PC-9 (cell line): ENCODE measurements around the gene C10orf62. TPM values are rescaled to one million over a fixed set of nuclear protein-coding genes. Genes with fewer than 3 reads are reported as not detected.

Experiments
- BruUV-seq: library from RNA; stranded (reverse); fragments of 400-500 nt; replicated peaks from 2 replicates; lab custom pipeline; 2021; lab: Mats Ljungman, UMichigan
- CTCF ChIA-PET: fragments of 300-600 bp; sonication (Branson Sonifier 250); formaldehyde crosslinking; loops from one replicate; lab custom pipeline; 2022; ENCODE audit warnings: antibody characterized with exemption; lab: Charles Lee
- POLR2A ChIA-PET: fragments of 300-600 bp; sonication (Branson Sonifier 250); formaldehyde crosslinking; loops from one replicate; lab custom pipeline; 2022; ENCODE audit warnings: antibody characterized with exemption; ENCODE audit not compliant: unreplicated experiment; lab: Charles Lee
- DNase-seq, 2 experiments: peaks; one replicate each; pipeline versions ENCODE4 v3.0.0 to v3.0.0-alpha.2; 2015 to 2022; ENCODE audit warnings: mixed read lengths in 1 of 2
- H2AFZ ChIP-seq: fragments of 200-600 bp; sonication (generic); 2 replicates; pipeline ENCODE4 v1.8.1; 2017; ENCODE audit warnings: antibody characterized with exemption
- H3F3A ChIP-seq: fragments of 200-600 bp; sonication (generic); 2 replicates; pipeline ENCODE4 v1.8.1; 2017; ENCODE audit warnings: antibody characterized with exemption, mild to moderate bottlenecking, low read depth; ENCODE audit not compliant: insufficient read depth
- H3K27ac ChIP-seq: fragments of 200-600 bp; sonication (generic); 2 replicates; pipeline ENCODE4 v1.6.1; 2016; ENCODE audit warnings: mixed run types
- H3K27me3 ChIP-seq: fragments of 200-600 bp; sonication (generic); 2 replicates; pipeline ENCODE4 v1.6.1; 2016; ENCODE audit warnings: low read depth, mixed run types; ENCODE audit not compliant: insufficient read depth
- H3K36me3 ChIP-seq: fragments of 200-600 bp; sonication (generic); 2 replicates; pipeline ENCODE4 v1.6.1; 2016; ENCODE audit warnings: low read depth, mixed run types
- H3K4me1 ChIP-seq: fragments of 200-600 bp; sonication (generic); replicated peaks from 2 replicates; pipeline ENCODE4 v1.6.1; 2016; ENCODE audit warnings: mixed run types; ENCODE audit not compliant: insufficient read depth
- H3K4me2 ChIP-seq: fragments of 200-600 bp; sonication (generic); 2 replicates; pipeline ENCODE4 v1.6.1; 2017; ENCODE audit warnings: mixed run types
- H3K4me3 ChIP-seq: fragments of 200-600 bp; sonication (generic); 2 replicates; pipeline ENCODE4 v1.6.1; 2016; ENCODE audit warnings: mixed run types
- H3K79me2 ChIP-seq: fragments of 200-600 bp; sonication (generic); 2 replicates; pipeline ENCODE4 v1.6.1; 2017; ENCODE audit warnings: low read depth, mixed run types
- H3K9me2 ChIP-seq: fragments of 200-600 bp; sonication (generic); 2 replicates; pipeline ENCODE4 v1.8.1; 2017; ENCODE audit warnings: mild to moderate bottlenecking; ENCODE audit not compliant: insufficient read depth
- H3K9me3 ChIP-seq: fragments of 200-600 bp; sonication (generic); 2 replicates; pipeline ENCODE4 v1.8.1; 2016; ENCODE audit warnings: low read depth; ENCODE audit not compliant: insufficient read depth
- H4K20me1 ChIP-seq: fragments of 200-600 bp; sonication (generic); 2 replicates; pipeline ENCODE4 v1.8.1; 2017; ENCODE audit not compliant: insufficient read depth
- EZH2 ChIP-seq: fragments of 200-600 bp; sonication (generic); IDR thresholded peaks from 2 replicates; pipeline ENCODE4 v1.8.0; 2017; ENCODE audit warnings: antibody characterized with exemption, low read depth
- intact Hi-C: fragments of 100-400 bp; cut with micrococcal nuclease; formaldehyde crosslinking; loops from one replicate; pipeline ENCODE4 v1.10.0; 2022; ENCODE audit not compliant: unreplicated experiment
- total RNA-seq: library from RNA; stranded (reverse); gene quantifications from 2 replicates; pipeline ENCODE4 v1.2.3, GENCODE V29; 2021
- TF ChIP-seq, protein P1 (sequence below): fragments of 200-600 bp; sonication (generic); conservative IDR thresholded peaks from 2 replicates; pipeline ENCODE4 v1.6.1; 2017; ENCODE audit warnings: mixed run types, antibody characterized with exemption, mild to moderate bottlenecking, moderate library complexity

Gene C10orf62
- total RNA-seq, 1 experiment from 2014 or later: 0.59 TPM

GRCh38 chr10:97577701-97578100, 11.8 kb upstream of the C10orf62 start:
- H3K9me2 ChIP-seq: no peaks in the 10 kb centered on the region
- H3F3A ChIP-seq: peaks cover 22% of the 10 kb centered on the region; the same call in 1 of the 2 replicates
- no peak overlapping the region for H2AFZ ChIP-seq
- H3K36me3 ChIP-seq: no peaks in the 10 kb centered on the region
- H3K27me3 ChIP-seq: no peaks in the 10 kb centered on the region
- H3K4me3 ChIP-seq: no peak overlapping the region
- no peak overlapping the region for H3K4me2 ChIP-seq
- ChIA-PET CTCF (interaction anchor here (0.5 kb wide), 1 partner anchor 829 kb away, joined by 4 read pairs; no protein-coding TSS in a partner anchor), POLR2A (no interaction called here)
- no peak overlapping the region for H3K27ac ChIP-seq
- TF ChIP-seq EZH2: no peak
- TF ChIP-seq, protein P1, sequence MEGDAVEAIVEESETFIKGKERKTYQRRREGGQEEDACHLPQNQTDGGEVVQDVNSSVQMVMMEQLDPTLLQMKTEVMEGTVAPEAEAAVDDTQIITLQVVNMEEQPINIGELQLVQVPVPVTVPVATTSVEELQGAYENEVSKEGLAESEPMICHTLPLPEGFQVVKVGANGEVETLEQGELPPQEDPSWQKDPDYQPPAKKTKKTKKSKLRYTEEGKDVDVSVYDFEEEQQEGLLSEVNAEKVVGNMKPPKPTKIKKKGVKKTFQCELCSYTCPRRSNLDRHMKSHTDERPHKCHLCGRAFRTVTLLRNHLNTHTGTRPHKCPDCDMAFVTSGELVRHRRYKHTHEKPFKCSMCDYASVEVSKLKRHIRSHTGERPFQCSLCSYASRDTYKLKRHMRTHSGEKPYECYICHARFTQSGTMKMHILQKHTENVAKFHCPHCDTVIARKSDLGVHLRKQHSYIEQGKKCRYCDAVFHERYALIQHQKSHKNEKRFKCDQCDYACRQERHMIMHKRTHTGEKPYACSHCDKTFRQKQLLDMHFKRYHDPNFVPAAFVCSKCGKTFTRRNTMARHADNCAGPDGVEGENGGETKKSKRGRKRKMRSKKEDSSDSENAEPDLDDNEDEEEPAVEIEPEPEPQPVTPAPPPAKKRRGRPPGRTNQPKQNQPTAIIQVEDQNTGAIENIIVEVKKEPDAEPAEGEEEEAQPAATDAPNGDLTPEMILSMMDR: no peak
- no peaks in the 10 kb centered on the region for H3K9me3 ChIP-seq
- H3K79me2 ChIP-seq: no peaks in the 10 kb centered on the region
- intact Hi-C loops: no loop called here
- peaks cover 27% of the 10 kb centered on the region for H3K4me1 ChIP-seq
- no peak for DNase-seq
- H4K20me1 ChIP-seq: no peaks in the 10 kb centered on the region
- BruUV-seq: no TSS peak

DNA sequence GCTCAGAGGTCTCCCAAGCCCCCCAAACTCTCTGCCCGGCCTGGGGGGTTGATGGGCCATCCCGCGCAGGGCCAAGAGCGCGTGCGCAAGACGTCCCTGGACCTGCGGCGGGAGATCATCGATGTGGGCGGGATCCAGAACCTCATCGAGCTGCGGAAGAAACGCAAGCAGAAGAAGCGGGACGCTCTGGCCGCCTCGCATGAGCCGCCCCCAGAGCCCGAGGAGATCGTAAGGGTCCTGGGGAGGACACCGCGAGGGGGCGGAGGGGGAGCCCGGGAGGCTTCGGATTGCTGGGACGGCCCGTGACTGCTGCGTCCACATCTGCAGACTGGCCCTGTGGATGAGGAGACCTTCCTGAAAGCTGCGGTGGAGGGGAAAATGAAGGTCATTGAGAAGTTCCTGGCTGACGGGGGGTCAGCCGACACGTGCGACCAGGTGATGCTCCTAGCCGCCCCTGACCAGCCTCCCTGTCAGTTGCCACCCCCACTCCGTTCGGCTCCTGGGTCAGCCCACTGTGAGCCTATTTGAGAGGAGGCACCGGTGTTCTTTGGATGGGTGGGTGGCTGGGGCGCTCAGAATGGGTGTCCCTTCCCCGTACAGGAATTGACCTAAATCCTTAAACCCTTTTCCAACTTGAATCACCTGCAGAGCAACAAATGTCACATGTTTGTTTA, 11.2 kb upstream of the C10orf62 start:
- no peak overlapping the region for H2AFZ ChIP-seq
- no peaks in the 10 kb centered on the region for H3K9me3 ChIP-seq
- no peaks in the 10 kb centered on the region for H3K36me3 ChIP-seq
- H3K79me2 ChIP-seq: no peaks in the 10 kb centered on the region
- peaks cover 17% of the 10 kb centered on the region; the same call in 1 of the 2 replicates for H3F3A ChIP-seq
- no peaks in the 10 kb centered on the region for H4K20me1 ChIP-seq
- no peak for TF ChIP-seq EZH2
- TF ChIP-seq, protein P1: no peak
- intact Hi-C loops: no loop called here
- peaks cover 21% of the 10 kb centered on the region for H3K4me1 ChIP-seq
- H3K27me3 ChIP-seq: no peaks in the 10 kb centered on the region
- no peak overlapping the region for H3K4me2 ChIP-seq
- H3K27ac ChIP-seq: no peak overlapping the region
- DNase-seq: no peak
- CTCF ChIA-PET: interaction anchor here (0.5 kb wide), 1 partner anchor 830 kb away, joined by 4 read pairs; no protein-coding TSS in a partner anchor
- no peak overlapping the region for H3K4me3 ChIP-seq
- POLR2A ChIA-PET: no interaction called here
- no TSS peak for BruUV-seq
- no peaks in the 10 kb centered on the region for H3K9me2 ChIP-seq

DNA sequence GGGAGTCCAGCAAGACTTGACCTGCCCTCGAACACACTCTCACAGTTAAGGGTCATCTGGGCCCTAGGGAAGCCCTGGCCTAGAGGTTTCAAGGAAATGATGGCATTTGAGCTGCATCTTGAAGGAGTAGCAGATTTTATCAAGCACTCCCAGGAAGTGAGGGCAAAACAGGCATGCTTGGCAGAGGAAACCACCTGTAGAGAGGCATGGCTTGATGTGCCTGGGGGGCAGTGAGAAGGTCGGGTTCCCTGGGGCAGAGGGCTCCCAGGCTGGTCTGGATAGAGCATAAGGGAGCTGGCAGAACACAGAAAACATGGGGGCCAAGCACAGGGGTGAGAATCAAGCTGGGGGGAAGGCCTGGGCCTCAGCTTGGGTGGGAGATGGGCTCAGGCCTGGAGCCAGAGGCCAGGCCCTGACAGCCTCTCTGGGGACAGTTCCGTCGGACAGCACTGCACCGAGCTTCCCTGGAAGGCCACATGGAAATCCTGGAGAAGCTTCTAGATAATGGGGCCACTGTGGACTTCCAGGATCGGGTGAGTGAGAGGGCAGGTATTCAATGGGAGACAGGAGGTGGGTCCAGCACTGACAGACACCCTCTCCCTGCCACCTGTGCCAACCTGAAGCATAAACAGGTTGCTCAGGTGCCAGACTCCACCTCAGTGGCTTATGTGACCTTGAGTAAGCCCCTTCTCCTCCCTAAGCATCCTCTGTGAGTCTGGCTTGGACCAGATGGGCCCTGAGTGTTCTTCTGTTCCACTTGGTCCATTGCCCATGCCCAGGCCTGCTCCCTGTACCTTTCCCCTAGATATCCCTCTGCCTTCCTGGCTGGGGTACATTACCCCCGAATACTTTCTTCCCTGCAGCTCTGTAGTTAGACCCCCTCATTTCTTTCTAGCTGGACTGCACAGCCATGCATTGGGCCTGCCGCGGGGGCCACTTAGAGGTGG, 8.8 kb upstream of the C10orf62 start:
- POLR2A ChIA-PET: no interaction called here
- Histone ChIP-seq H2AFZ (no peak overlapping the region), H3K27ac (no peak overlapping the region), H3K36me3 (no peaks in the 10 kb centered on the region), H3K27me3 (no peaks in the 10 kb centered on the region), H3K4me3 (no peak overlapping the region), H3K4me2 (no peak overlapping the region), H3F3A (peaks cover under 1% of the 10 kb centered on the region; the same call in 1 of the 2 replicates), H3K9me3 (no peaks in the 10 kb centered on the region), H3K4me1 (no peaks in the 10 kb centered on the region), H4K20me1 (no peaks in the 10 kb centered on the region), H3K9me2 (no peaks in the 10 kb centered on the region), H3K79me2 (no peaks in the 10 kb centered on the region)
- no peak for DNase-seq
- no TSS peak for BruUV-seq
- CTCF ChIA-PET: no interaction called here
- intact Hi-C loops: no loop called here
- TF ChIP-seq, protein P1: no peak
- no peak for TF ChIP-seq EZH2
